Daoy (cell line): ENCODE measurements around the gene HCN2. TPM values are rescaled to one million over a fixed set of nuclear protein-coding genes. Genes with fewer than 3 reads are reported as not detected.

Experiments used
- DNase-seq: peaks from one replicate; pipeline ENCODE4 v3.0.0-alpha.2; 2015; ENCODE audit warnings: low read depth
- total RNA-seq: library from RNA; depleted of rRNA; stranded (reverse); fragments of >200 nt; shearing (Covaris generic); gene quantifications from 2 replicates; pipeline ENCODE4 v1.2.3, GENCODE V29; 2014; rRNA removed

HCN2 gene
- total RNA-seq, 1 experiment from 2014 or later = 0.97 TPM

DNA sequence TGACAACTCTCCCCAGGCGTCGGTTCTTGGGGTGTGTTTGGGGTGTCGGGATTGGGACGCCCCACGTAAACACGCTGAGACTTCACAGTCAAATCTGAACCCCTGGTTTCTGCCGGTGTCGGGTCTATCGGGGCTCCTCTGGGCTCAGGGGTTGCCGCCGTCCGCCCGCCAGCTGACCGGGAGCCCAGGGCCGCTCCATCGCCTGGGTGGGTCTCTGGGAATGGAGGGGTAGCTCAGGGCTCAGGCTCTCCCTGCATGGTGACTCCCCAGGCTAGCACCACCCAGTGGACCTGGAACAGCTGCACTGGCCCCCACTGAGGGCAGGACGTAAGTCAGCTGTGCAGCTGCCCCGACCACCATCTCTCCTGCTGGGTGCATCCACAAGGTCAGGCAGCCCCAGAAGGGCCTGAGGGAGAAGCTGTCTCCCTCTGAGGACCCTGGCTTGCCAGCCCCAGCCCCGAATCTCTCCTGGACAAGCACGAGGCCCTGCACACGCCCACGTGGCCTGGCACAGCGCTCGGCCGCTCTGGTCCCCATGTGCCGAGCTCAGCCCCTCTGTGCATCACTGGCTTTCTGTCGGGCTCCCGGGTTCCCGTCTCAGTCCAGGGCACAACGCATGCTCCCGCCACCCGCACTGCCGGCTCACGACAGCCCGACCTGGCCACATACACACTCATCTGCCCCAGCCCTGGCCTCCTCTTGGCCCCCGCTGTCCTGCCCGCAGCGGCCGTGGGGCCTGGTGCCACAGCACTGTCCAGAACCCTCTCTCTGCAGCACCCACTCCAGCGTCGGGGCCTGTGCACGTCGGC, 67.3 kb downstream of the HCN2 start:
- DNase-seq = no peak

DNA sequence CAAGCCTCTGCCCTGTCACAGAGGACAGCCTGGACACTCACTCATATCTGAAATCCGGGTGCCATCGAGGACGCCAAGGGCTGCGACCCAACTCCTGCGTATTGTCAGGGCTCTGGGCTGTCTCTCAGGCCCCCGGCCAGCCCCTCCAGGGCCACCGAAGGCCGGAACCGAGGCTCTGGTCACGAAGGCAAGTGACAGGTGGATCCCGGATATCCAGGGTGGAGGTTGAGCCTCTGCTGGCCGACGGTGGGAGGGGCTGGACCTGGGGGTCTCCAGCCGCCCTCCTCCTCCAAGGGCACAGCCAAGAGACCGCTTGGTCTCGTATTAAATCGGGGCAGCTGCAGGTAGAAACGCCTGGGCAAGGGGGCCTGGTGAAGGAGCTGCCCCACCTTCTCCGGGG, 67.9 kb downstream of the HCN2 start:
- no peak for DNase-seq

DNA sequence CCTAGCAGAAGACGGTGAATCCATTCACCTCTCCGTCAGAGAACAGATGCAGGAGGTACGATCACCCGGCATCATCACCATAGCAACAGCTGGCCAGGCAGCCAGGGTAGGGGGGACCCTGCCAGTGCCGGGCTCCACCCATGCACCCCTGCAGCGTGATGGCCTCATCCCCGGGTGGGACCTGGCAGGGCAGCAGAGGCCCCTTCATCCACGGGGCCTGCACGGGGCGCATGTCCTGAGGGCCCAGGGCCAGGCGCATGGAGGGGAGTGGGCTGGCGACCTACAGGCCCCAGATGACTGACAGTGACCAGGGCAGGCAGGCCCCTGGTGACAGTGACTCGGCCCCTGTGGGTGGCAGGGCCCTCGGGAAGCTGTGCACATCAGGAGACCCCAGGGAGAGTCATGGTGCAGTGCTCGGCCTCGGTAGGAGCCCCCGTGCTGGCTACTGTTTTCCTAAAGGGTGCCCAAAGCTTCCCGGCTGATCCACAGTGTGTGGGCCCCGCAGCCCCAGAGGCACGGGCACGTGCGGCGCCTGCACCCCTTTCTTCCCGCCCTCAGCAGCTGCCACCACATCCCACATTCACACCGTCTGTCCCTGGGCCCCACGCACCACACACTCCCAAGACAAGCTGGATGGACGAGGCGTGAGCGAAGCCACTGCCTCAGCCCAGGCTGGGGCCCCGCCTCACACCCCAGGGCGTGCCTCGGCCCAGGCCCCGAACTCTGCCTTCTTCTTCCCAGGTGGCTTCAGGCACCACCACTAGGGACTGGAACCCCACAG, 68.6 kb downstream of the HCN2 start:
- no peak for DNase-seq

DNA sequence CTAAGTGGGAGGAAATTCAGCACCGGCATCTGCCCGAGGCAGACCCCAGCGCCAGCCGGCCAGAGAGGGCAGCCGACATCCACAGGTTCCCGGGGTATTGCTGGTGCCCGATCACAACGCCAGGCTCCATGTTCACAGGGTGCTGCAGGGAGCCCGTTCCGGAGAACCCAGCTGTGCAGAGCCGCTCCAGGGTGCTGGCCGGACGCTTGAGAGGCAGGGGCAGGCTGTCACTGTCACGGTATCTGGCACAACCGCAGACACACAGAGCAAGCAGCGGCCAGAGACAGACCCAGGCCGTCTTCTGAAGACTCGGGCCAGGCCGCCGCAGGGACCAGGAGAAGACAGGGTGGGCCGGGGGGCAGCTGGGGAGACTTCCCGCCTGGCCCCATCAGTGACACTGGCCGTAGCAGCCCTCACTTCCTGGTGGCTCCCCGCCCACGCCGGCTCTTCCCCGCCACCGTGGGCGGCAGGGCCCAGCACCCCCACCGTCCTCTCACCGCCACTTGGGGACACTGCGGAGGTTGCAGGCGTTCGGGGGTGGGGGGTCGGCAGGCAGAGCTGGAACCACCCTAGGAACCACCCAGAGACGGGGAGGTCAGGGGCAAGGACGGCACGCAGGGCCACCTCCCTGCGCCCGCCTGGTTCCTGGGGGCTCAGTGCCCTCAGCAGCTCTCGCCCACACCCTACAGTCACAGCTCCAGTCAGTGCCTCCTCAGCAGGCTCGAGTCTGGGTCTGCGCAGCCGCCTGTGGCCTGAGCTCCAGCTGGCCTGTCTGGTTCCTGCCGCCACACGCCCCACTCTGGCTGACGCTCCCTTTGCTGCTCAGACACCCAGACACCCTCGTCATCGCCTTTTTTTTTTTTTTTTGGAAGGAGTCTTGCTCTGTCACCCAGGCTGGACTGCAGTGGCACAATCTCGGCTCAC, 69.5 kb downstream of the HCN2 start:
- no peak for DNase-seq

DNA sequence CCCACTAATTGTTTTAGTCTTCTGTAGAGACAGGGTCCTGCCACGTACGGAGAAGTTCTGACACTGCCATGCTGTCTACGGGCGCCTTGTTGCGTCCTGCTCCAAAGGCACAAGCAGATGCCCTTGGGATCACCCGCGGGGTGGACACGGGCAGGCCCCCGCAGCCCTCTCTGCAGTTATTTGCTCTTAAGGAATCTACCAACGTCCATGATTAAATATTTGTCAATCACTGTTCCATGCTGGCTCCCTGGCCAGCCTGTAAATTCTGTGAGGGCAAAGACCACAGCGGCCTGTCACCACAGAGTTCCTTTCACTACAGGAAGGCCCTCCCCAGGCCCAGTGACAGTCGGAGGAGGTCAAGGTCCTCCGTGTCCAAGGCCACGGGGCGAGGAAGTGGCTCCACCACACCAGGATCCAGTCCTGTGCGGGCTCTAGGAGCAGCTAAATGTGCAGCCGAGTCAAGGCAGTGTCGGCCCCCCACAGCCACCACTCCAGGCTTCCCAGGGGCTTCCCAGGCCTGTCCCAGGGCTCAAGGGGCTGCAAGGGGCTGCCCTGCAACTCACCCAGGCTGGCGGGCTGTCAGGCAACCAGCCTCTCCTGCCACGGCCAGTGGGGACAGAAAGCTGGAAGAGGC, 71.2 kb downstream of the HCN2 start:
- no peak for DNase-seq

DNA sequence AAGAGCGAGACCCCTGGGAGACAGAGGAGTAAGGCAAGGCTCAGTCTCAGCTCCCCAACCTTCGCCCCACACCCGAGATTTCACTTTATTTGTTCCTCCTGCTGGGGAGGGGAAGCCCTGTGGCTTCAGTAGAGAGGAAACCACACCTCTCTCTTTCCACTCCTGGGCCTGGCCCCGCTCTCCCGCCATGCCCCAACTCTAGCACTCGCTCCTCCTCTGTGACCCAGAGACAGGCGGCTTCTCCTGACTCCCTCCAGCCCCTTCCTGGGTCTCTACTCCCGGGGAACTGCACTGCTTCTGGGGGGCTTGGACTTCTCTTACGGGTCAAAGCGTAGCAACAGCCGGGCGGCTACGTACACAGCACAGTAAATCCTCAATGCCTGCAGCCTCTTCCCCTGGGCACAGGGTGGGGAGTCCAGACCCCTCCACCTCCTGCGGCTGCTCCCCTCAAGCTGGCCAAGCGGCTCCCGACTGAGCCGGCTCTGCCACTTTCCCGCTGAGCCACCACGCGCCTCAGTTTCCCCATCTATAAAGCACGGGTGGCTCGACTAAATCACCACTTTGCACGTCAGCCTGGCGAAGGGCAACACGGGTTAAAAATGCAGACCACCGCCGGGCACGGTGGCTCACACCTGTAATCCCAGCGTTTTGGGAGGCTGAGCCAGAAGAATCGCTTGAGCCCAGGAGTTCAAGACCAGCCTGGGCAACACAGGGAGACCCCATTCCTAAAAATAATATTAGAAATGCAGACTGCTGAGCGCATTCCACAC, 71.9 kb downstream of the HCN2 start:
- DNase-seq = no peak

DNA sequence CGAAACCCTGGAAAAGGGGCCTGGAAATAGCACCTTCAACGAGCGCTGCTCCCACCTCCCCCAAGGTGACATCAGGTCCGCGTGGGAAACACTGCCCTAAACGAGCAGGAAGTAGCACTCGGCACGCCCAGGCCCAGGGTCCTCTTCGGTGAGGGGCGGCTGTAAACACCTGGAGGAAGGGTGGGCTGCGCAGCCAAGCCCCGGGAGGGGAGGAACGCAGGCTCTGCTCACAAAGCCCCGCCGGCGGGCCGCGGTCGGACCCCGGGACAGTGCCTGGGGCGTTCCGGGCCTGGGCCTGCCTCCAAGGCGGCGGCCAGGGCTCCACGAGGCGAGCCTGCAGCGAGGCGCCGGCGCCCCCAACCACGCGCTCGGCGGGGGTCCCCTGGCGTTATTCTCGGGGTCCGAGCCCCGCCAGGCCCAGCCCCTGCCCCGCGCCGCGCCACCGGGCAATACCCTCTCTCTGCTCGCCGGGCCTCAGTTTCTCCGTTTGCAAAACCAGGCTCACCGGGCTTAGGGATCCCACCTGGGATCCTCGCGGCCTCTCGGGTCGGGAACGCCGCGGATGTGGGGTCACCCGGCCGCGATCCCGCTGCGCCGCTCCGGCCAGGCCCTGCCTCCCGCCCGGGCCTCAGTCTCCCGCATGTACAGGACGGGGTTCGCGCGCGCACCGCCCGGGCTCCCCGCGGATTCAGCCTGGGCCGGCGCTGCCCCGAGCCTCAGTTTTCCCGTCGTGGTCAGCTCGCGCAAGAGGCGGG, 72.7 kb downstream of the HCN2 start:
- peak; percentile 76 for DNase-seq

DNA sequence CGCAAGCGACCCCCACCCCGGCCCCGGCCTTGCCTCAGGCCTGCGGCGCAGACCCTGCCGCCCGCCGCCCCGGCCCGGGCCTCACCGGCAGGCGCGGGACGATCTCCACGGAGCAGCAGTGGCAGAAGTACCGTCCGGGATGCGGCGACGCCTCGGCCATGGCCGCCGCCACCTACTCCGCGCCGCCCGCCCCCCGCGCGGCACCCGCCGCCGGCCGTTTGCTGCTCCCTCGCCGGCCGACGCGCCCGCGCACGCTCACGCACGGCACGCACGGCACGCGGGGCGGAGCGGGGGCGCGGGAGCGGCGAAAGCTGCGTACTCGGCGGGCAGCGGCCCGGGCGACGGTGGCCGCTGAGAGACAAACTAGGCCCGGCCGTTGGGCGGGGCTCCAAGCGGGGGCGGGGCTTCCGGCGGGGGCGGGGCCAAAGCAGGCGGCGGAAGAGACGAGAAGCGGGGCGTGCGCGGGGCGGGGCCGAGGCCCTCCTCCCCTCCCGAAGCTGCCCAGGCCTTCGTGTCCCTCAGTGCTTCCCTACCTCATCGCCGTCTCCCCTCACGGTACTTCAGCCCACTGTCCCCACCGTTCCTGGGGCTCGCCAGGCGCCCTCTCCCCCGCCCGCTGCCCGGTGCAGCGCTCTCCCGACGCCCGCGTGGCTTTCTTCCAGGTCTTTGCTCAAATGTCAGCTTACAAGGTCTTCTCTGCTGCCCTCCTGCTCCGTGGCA, 73.4 kb downstream of the HCN2 start, which contains the start of gene RNF126:
Gene RNF126 (minus strand): TSS at position 253 of the 720 bp plus-strand sequence. CDS start 93 bp downstream, at position 160.
- DNase-seq = peak; percentile 95

DNA sequence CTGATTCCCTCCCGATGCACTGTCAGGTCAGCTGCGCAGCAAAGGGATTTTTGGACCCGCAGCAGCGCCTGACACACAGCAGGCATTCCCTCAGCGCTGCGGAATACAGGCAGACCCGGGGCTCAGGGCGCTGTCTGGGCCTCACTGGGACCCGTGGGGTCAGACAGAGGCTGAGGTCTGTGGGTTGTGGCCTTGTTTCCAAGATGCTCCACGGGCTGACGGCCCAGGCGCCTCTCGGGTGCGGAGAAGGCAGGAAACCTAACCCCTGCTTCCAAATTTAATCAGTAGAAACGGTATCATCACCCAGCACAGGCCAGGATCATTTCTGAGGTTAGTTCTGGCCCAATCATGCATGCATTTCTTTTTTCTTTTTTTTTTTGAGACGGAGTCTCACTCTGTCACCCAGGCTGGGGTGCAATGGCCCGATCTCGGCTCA, 74.0 kb downstream of the HCN2 start:
- DNase-seq = no peak

DNA sequence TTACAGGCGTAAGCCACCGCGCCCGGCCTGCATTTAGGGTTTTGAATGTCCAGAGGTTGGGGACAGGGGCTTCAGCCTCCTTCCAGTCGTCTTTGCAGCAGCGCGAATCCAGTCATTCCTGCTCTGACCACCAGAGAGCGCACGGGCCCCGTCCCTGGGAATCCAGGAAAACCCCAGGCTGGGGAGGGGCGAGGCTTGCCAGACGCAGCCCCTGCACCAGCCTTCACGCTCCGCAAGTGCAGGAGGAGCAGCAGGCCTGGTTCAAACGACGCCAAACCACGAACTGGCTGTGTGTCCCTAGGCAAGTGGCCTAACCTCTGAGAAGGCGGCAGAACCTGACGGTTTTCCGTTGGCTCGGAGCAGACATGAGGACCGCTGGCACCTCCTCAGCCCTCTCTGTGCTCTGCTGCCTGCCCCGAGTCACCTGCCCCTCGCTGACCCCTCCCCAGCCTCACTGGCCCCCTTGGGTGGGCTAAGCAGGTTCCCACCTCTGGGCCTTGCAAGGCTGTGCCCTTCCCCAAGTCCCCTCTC, 75.3 kb downstream of the HCN2 start:
- peak; percentile 82 for DNase-seq

Other genes with a start within 250 kb of the HCN2 start
- gene MIER2, start 245.1 kb upstream of the HCN2 start, total RNA-seq = 8.8 and 12.9 TPM in 2 replicates
- 0.06 TPM in 1 of 2 replicates, not detected in the other for gene C2CD4C, start 180.7 kb upstream of the HCN2 start, total RNA-seq
- 0.11 TPM in 1 of 2 replicates, not detected in the other for gene SHC2, start 128.8 kb upstream of the HCN2 start, total RNA-seq
- gene MADCAM1, start 93.4 kb upstream of the HCN2 start, total RNA-seq = not detected in 2 replicates
- gene TPGS1, start 82.4 kb upstream of the HCN2 start, total RNA-seq = 54.9 and 58.9 TPM in 2 replicates
- 105 and 108 TPM in 2 replicates for gene CDC34, start 58.1 kb upstream of the HCN2 start, total RNA-seq
- gene GZMM, start 45.8 kb upstream of the HCN2 start, total RNA-seq = 4.2 and 5.5 TPM in 2 replicates
- 501 and 514 TPM in 2 replicates for gene BSG, start 17.3 kb upstream of the HCN2 start, total RNA-seq
- 92.3 and 96.8 TPM in 2 replicates for gene POLRMT, start 43.7 kb downstream of the HCN2 start, total RNA-seq
- not detected in 2 replicates for gene FGF22, start 50.0 kb downstream of the HCN2 start, total RNA-seq
- 58.2 and 62.7 TPM in 2 replicates for gene RNF126, start 73.3 kb downstream of the HCN2 start, total RNA-seq
- 104 and 119 TPM in 2 replicates for gene FSTL3, start 86.5 kb downstream of the HCN2 start, total RNA-seq
- gene PRSS57, start 105.6 kb downstream of the HCN2 start, total RNA-seq = not detected in 2 replicates
- 1.1 and 7.7 TPM in 2 replicates for gene PALM, start 119.1 kb downstream of the HCN2 start, total RNA-seq
- 1.5 and 2.0 TPM in 2 replicates for gene MISP, start 161.2 kb downstream of the HCN2 start, total RNA-seq
- gene PTBP1, start 207.6 kb downstream of the HCN2 start, total RNA-seq = 205 and 246 TPM in 2 replicates
- 0.11 and 1.2 TPM in 2 replicates for gene PLPPR3, start 232.1 kb downstream of the HCN2 start, total RNA-seq
- gene AZU1, start 238.0 kb downstream of the HCN2 start, total RNA-seq = not detected in 2 replicates